Measurements from ENCODE around the gene MAML3. TPM values are rescaled to one million over a fixed set of nuclear protein-coding genes. Genes with fewer than 3 reads are reported as not detected.

MAML3 gene
- total RNA-seq, 2 donors from 2014 or later, result 9.3 to 10.1 TPM

DNA sequence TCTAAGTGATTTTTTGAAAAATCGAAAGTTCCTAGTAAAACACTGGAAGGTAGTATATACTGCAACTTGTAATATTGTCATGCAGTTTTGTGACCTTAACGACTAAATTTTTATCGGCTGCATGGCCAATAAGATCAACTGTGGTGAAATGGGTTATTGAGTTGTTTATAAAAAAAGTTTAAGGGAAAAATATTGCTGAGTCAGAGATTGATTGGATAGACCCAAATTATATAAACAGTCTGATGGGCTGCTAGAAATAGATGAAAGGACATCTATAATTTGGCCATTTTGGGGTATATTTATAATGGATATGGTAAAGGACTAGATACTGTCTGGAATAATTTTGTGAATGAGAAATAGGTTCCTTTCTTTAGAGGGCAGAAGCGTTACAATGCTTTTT is 432.2 kb downstream of the MAML3 start:
- TF ChIP-seq, protein P1, sequence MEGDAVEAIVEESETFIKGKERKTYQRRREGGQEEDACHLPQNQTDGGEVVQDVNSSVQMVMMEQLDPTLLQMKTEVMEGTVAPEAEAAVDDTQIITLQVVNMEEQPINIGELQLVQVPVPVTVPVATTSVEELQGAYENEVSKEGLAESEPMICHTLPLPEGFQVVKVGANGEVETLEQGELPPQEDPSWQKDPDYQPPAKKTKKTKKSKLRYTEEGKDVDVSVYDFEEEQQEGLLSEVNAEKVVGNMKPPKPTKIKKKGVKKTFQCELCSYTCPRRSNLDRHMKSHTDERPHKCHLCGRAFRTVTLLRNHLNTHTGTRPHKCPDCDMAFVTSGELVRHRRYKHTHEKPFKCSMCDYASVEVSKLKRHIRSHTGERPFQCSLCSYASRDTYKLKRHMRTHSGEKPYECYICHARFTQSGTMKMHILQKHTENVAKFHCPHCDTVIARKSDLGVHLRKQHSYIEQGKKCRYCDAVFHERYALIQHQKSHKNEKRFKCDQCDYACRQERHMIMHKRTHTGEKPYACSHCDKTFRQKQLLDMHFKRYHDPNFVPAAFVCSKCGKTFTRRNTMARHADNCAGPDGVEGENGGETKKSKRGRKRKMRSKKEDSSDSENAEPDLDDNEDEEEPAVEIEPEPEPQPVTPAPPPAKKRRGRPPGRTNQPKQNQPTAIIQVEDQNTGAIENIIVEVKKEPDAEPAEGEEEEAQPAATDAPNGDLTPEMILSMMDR (IDR thresholded peaks at IDR 0.05), result no peak
- H3K9ac ChIP-seq (ENCODE audit: low read depth in 2 of 2, low read length in 2 of 2), result no peak overlapping the region
- H3K9me3 ChIP-seq, result no peaks in the 10 kb centered on the region
- H3K27ac ChIP-seq, result no peak overlapping the region
- no peak overlapping the region for H3K4me3 ChIP-seq
- no peaks in the 10 kb centered on the region for H3K4me1 ChIP-seq
- H3K27me3 ChIP-seq, result no peaks in the 10 kb centered on the region
- intact Hi-C loops (cut with DNase I), result no loop called here
- no peaks in the 10 kb centered on the region for H3K36me3 ChIP-seq
- DNase-seq, result no peak

DNA sequence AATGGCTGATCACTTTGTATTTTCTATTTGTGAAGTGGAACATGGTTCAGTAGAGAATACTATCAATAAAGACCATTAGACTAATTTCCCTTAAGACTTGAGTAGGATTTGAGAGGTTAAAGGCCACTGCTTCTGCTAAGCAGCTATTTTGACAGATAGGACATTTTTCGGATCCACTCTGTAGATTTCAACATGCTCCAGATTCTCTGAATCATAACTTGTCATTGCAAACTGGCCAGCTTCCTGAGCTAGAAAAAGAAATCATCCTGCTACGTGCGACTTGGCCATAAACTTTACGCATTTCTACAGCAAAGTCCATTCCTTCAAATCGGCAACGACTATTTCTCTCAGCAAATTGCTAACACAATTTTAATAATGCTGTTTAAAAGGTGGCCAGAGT is 433.2 kb downstream of the MAML3 start:
- intact Hi-C loops (cut with DNase I), result no loop called here
- H3K27ac ChIP-seq, result no peak overlapping the region

DNA sequence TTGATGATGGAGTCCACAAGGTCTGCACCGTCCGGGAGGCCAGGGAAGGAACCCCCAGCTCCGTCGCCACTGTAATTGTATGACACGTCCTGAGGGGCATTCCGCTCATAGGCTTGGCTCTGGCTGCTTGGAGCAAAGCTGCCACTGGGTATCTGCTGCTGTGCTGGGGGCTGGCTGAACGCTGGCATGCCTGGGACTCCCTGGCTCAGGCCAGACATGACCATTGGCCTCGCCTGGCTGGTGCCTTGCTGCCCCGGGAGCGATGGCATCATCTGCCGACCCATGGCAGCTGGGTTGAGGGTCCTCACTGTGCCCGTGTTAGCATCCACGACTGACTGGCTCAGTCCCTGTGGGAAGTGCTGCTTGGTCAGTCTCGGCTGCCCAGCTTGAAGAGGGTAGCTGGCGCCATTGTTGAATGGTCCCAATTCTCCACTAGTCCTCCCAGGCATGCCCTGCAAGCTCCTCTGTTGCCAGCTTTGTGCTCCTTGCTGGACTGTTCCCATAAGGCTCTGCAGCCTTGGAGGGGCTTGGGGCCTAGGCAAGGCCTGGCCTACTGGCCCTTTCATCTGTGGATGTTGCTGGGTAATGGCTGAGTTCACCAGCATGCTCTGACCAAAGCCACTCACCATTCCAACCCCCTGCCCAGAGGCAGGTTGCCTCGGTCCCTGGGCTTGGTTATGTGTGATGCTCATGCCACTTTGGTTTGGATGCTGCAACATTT is 434.4 kb downstream of the MAML3 start:
- Histone ChIP-seq H3K4me1 (no peaks in the 10 kb centered on the region), H3K27me3 (no peaks in the 10 kb centered on the region), H3K4me3 (no peak overlapping the region), H3K27ac (no peak overlapping the region), H3K36me3 (no peaks in the 10 kb centered on the region), H3K9me3 (no peaks in the 10 kb centered on the region), H3K9ac (ENCODE audit: low read depth in 2 of 2, low read length in 2 of 2) (no peak overlapping the region)
- no peak for DNase-seq
- TF ChIP-seq, protein P1 (IDR thresholded peaks at IDR 0.05), result no peak
- intact Hi-C loops (cut with DNase I), result no loop called here

More for the DNA sequence above, 433.2 kb downstream of the MAML3 start:
- H3K9ac ChIP-seq (ENCODE audit: low read depth in 2 of 2, low read length in 2 of 2), result no peak overlapping the region
- H3K27me3 ChIP-seq, result no peaks in the 10 kb centered on the region
- no peaks in the 10 kb centered on the region for H3K4me1 ChIP-seq
- TF ChIP-seq, protein P1 (IDR thresholded peaks at IDR 0.05), result no peak
- no peak overlapping the region for H3K4me3 ChIP-seq
- H3K36me3 ChIP-seq, result no peaks in the 10 kb centered on the region
- no peaks in the 10 kb centered on the region for H3K9me3 ChIP-seq
- no peak for DNase-seq

DNA sequence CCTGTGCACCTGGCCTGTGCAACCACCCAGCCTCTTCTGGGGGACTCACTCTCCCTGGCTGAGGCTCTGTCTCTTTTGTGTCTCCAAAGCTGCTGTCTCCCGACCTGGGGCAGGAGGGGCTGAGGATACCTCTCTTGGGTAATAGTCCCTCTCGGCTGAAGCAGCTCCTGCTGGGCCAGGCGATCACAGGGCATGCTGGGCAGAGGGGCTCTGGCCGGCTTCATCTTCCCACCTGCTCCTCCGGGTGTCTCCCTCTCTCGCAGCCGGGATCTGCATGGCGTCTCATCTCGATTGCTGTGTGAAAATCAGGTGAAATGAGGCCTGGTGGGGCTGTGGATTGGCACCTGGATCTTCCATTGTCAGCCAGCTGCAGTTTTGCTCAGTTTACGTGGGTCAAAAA is 435.2 kb downstream of the MAML3 start:
- DNase-seq, result no peak
- Histone ChIP-seq H3K9ac (ENCODE audit: low read depth in 2 of 2, low read length in 2 of 2) (no peak overlapping the region), H3K9me3 (no peaks in the 10 kb centered on the region), H3K4me1 (no peaks in the 10 kb centered on the region), H3K27me3 (no peaks in the 10 kb centered on the region), H3K27ac (no peak overlapping the region), H3K4me3 (no peak overlapping the region), H3K36me3 (no peaks in the 10 kb centered on the region)
- intact Hi-C loops (cut with DNase I), result no loop called here
- TF ChIP-seq, protein P1 (IDR thresholded peaks at IDR 0.05), result no peak

DNA sequence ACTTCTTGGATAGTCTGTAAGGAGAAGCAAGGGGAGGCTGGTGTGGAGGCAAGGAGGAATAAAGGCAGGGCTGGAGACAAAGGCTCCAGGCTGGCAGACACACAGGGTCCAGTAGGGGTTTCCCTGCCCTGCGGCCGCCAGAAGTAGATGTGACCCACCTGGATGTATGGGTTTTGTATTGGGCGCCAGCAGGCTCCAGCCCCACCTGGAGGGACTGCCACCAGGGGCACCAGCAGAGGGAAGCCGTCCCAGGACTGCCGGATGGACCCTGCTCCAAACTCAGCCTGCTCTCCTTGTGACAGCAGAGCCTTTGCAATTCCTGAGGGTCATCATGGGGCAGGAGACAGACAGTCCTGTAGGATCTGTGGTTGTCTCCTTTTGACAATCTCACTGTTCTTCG is 435.6 kb downstream of the MAML3 start:
- TF ChIP-seq, protein P1 (IDR thresholded peaks at IDR 0.05), result no peak
- no peaks in the 10 kb centered on the region for H3K4me1 ChIP-seq
- H3K4me3 ChIP-seq, result no peak overlapping the region
- intact Hi-C loops (cut with DNase I), result no loop called here
- no peak overlapping the region for H3K27ac ChIP-seq
- no peaks in the 10 kb centered on the region for H3K27me3 ChIP-seq
- H3K9me3 ChIP-seq, result no peaks in the 10 kb centered on the region
- H3K9ac ChIP-seq (ENCODE audit: low read depth in 2 of 2, low read length in 2 of 2), result no peak overlapping the region
- H3K36me3 ChIP-seq, result no peaks in the 10 kb centered on the region
- DNase-seq, result no peak
